Upper lobe of left lung (tissue), 4 donors: ENCODE data around the gene CTNNA1.

ENCODE experiments used
- CTCF ChIP-seq, 6 experiments: fragments of 450-650 bp in 4 of 6; fragments of 200-600 bp in 2 of 6; sonication (generic) in 2 of 6; IDR thresholded peaks; one replicate each; pipeline ENCODE4 v1.5.1; 2016 to 2019; ENCODE audit warnings: antibody characterized with exemption in 6 of 6
- POLR2A ChIP-seq, 4 donors: fragments of 450-650 bp; IDR thresholded peaks; one replicate each; pipeline ENCODE4 v1.5.1; 2016 to 2017; ENCODE audit warnings: antibody characterized with exemption in 4 of 4, mild to moderate bottlenecking in 2 of 4

- TF ChIP-seq CTCF (IDR thresholded peaks at IDR 0.05) (no peak), POLR2A (IDR thresholded peaks at IDR 0.05) (no peak)
Observed at GRCh38 chr5:138807182-138807581, 54.0 kb downstream of the CTNNA1 start.
